Tibial nerve (tissue), 4 donors: Measurements from ENCODE around the gene LTB4R2.

Source experiments
- EP300 ChIP-seq, 2 donors: sonication (generic); formaldehyde crosslinking; IDR thresholded peaks; one replicate each; pipeline ENCODE4 v1.6.1; 2017; ENCODE audit warnings: antibody characterized with exemption in 2 of 2, mild to moderate bottlenecking in 1 of 2
- POLR2A ChIP-seq, 2 donors: fragments of 450-650 bp; IDR thresholded peaks; one replicate each; pipeline ENCODE4 v1.6.1; 2017; ENCODE audit warnings: antibody characterized with exemption in 2 of 2, mild to moderate bottlenecking in 2 of 2, moderate library complexity in 2 of 2
- TF ChIP-seq, protein P1 (sequence below), 5 experiments: fragments of 200-600 bp in 3 of 5; fragments of 450-650 bp in 2 of 5; sonication (generic) in 3 of 5; IDR thresholded peaks; one replicate each; pipeline ENCODE4 v1.5.1; 2016 to 2019; ENCODE audit warnings: antibody characterized with exemption in 5 of 5, mild to moderate bottlenecking in 3 of 5, moderate library complexity in 2 of 5

DNA sequence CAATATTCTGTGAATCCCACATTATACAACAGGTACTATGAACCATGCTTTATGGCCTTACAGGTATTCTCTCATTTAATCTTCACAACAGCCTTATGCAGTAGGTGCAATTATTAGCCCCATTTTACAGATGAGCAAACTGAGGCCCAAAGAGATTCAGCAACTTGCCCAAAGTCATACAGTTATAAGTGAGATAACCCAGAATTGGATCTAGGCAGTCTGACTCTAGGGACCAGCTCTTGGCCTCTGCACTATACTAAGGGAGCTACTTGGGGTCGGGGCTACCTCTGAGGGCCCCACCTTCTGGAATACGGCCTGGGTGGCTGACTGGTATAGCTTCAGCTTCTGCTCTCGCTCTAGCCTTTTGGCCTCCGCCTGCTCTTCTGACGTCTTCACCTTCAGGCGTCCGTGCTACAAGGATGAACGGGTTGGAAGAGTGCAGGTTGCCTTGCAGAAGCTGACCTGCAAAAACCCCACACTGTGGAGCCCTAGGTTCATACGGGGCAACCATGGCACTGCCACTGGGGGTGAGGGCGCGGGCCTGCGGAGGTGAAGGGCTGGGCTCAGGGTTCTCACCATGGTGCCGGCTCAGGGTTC is 39.3 kb upstream of the LTB4R2 start:
- TF ChIP-seq POLR2A (IDR thresholded peaks at IDR 0.05) (no peak), EP300 (IDR thresholded peaks at IDR 0.05) (no peak)
- TF ChIP-seq, protein P1, sequence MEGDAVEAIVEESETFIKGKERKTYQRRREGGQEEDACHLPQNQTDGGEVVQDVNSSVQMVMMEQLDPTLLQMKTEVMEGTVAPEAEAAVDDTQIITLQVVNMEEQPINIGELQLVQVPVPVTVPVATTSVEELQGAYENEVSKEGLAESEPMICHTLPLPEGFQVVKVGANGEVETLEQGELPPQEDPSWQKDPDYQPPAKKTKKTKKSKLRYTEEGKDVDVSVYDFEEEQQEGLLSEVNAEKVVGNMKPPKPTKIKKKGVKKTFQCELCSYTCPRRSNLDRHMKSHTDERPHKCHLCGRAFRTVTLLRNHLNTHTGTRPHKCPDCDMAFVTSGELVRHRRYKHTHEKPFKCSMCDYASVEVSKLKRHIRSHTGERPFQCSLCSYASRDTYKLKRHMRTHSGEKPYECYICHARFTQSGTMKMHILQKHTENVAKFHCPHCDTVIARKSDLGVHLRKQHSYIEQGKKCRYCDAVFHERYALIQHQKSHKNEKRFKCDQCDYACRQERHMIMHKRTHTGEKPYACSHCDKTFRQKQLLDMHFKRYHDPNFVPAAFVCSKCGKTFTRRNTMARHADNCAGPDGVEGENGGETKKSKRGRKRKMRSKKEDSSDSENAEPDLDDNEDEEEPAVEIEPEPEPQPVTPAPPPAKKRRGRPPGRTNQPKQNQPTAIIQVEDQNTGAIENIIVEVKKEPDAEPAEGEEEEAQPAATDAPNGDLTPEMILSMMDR (IDR thresholded peaks at IDR 0.05), result no peak
